AG04449 (cell line): ENCODE data around the gene HOXD3.

Experiments
- CTCF ChIA-PET: fragments of 350-600 bp; formaldehyde crosslinking; extraction: SDS; loops from one replicate; lab custom pipeline; 2021; ENCODE audit warnings: antibody characterized with exemption; lab: Yijun Ruan, JAX
- POLR2A ChIA-PET: fragments of 400-600, 350-600 bp; formaldehyde crosslinking; extraction: SDS; loops from one replicate; lab custom pipeline; 2020; ENCODE audit warnings: antibody characterized with exemption, inconsistent platforms; lab: Yijun Ruan, JAX
- DNase-seq: peaks from one replicate; pipeline ENCODE4 v3.0.0-alpha.2; 2010; ENCODE audit warnings: low read depth, low spot score
- H3K4me3 ChIP-seq: 2 replicates; pipeline ENCODE4 v1.5.1; 2011; ENCODE audit warnings: low read depth, mild to moderate bottlenecking, control low read depth, low read length
- CTCF ChIP-seq: IDR thresholded peaks from one replicate; pipeline ENCODE4 v1.5.1; 2011; ENCODE audit warnings: mild to moderate bottlenecking, moderate library complexity, low read length, control low read depth, inconsistent platforms; ENCODE audit not compliant: insufficient read depth; ENCODE audit errors: missing control alignments

The HOXD3 gene

GRCh38 chr2:176172895-176173566 is 15.9 kb downstream of the HOXD3 start:
- TF ChIP-seq CTCF, result no peak
- ChIA-PET CTCF (interaction anchor here (1.2 to 1.5 kb wide), 2 partner anchors 14 to 282 kb away, joined by 4 read pairs; no protein-coding TSS in a partner anchor), POLR2A (no interaction called here)
- DNase-seq, result no peak
- no peak overlapping the region for H3K4me3 ChIP-seq

GRCh38 chr2:176173567-176174381 is 16.7 kb downstream of the HOXD3 start:
- CTCF ChIA-PET, result interaction anchor here (0.7 to 1.5 kb wide), 6 partner anchors 11 to 281 kb away, joined by 3 to 8 read pairs (median 4); no protein-coding TSS in a partner anchor
- DNase-seq, result no peak
- POLR2A ChIA-PET, result no interaction called here
- no peak overlapping the region for H3K4me3 ChIP-seq
- no peak for TF ChIP-seq CTCF

DNA sequence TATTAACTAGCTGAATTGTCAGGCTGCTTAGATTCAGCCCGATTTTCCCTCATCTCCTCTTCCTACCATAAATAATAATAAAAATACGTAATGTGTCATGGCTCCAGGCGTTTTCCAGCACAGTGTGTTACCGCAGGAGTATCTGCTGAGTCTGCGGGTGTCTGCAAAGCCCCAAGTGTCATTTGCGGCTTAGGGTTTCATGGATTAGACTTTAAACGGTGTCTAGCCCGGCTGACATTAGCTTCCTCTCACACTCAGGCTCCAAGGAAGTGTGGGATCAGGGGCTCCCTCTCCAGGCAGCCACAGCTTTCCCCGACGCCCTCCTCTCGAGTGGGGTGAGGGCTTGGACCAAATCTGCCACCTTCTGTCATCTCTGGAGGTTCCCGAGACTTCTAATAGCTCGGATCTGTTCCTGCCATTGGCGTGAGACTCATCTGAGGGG is 17.3 kb downstream of the HOXD3 start:
- CTCF ChIA-PET, result interaction anchor here (0.7 to 1.5 kb wide), 7 partner anchors 12 to 380 kb away, joined by 3 to 8 read pairs (median 4); no protein-coding TSS in a partner anchor
- no peak overlapping the region; the same call in 1 of the 2 replicates for H3K4me3 ChIP-seq
- no peak for TF ChIP-seq CTCF
- no peak for DNase-seq
- POLR2A ChIA-PET, result no interaction called here

GRCh38 chr2:176174824-176175708 is 18.0 kb downstream of the HOXD3 start:
- no peak overlapping the region for H3K4me3 ChIP-seq

More at GRCh38 chr2:176174824-176175708, 18.0 kb downstream of the HOXD3 start:
- DNase-seq, result no peak
- POLR2A ChIA-PET, result no interaction called here
- CTCF ChIA-PET, result interaction anchor here (0.9 to 1.8 kb wide), 9 partner anchors 8 to 380 kb away, joined by 3 to 8 read pairs (median 4); no protein-coding TSS in a partner anchor
- no peak for TF ChIP-seq CTCF
